HEK293 (cell line): ENCODE data around the gene MEI1.

Source experiments
- CTCF ChIA-PET: fragments of 350-600 bp; formaldehyde crosslinking; extraction: SDS; loops from one replicate; lab custom pipeline; 2021; ENCODE audit warnings: antibody characterized with exemption; lab: Yijun Ruan, JAX
- POLR2A ChIA-PET: fragments of 300-600 bp; formaldehyde crosslinking; extraction: SDS; loops from one replicate; lab custom pipeline; 2020; ENCODE audit warnings: antibody characterized with exemption, inconsistent platforms; lab: Yijun Ruan, JAX
- H3K27ac ChIP-seq: fragments of 200-500 bp; sonication (Bioruptor generic); 2 replicates; pipeline ENCODE4 v1.5.1; 2014; ENCODE audit warnings: low read depth, low read length, control low read depth, inconsistent platforms; ENCODE audit errors: extremely low read depth
- H3K36me3 ChIP-seq, 2 experiments: fragments of 200-500 bp in 1 of 2; sonication (Bioruptor generic) in 1 of 2; 1 replicate in 1 of 2; 2 replicates in 1 of 2; pipeline ENCODE4 v1.5.1; 2014 to 2017; ENCODE audit warnings: inconsistent platforms in 2 of 2, low read length in 2 of 2; ENCODE audit not compliant: control insufficient read depth in 2 of 2, insufficient read depth in 1 of 2
- H3K4me1 ChIP-seq: fragments of 200-500 bp; sonication (Bioruptor generic); 2 replicates; pipeline ENCODE4 v1.5.1; 2014; ENCODE audit warnings: mild to moderate bottlenecking, low read length, inconsistent platforms; ENCODE audit not compliant: control insufficient read depth, insufficient read depth
- H3K4me3 ChIP-seq: 2 replicates; pipeline ENCODE4 v1.5.1; 2011; ENCODE audit warnings: low read depth, mild to moderate bottlenecking, control low read depth, low read length, moderate library complexity
- H3K9me3 ChIP-seq: fragments of 200-500 bp; sonication (Bioruptor generic); 2 replicates; pipeline ENCODE4 v1.5.1; 2014; ENCODE audit warnings: low read depth, low read length, inconsistent platforms; ENCODE audit not compliant: control insufficient read depth, insufficient read depth
- AEBP2 ChIP-seq: fragments of 450-650 bp; formaldehyde crosslinking; IDR thresholded peaks from 2 replicates; pipeline ENCODE4 v1.5.1; 2016; ENCODE audit warnings: missing biosample characterization, missing genetic modification characterization, borderline replicate concordance
- GLIS2 ChIP-seq: fragments of 450-650 bp; formaldehyde crosslinking; IDR thresholded peaks from 2 replicates; pipeline ENCODE4 v1.5.1; 2016; ENCODE audit warnings: missing biosample characterization, missing genetic modification characterization
- KLF1 ChIP-seq: fragments of 450-650 bp; formaldehyde crosslinking; IDR thresholded peaks from 2 replicates; pipeline ENCODE4 v1.5.1; 2016; ENCODE audit warnings: missing biosample characterization, missing genetic modification characterization
- OSR2 ChIP-seq: fragments of 450-650 bp; formaldehyde crosslinking; IDR thresholded peaks from 2 replicates; pipeline ENCODE4 v1.5.1; 2016; ENCODE audit warnings: missing biosample characterization, missing genetic modification characterization
- TSHZ1 ChIP-seq: fragments of 450-650 bp; formaldehyde crosslinking; IDR thresholded peaks from 2 replicates; pipeline ENCODE4 v1.5.1; 2016; ENCODE audit warnings: missing biosample characterization, missing genetic modification characterization, borderline replicate concordance
- ZFP3 ChIP-seq: fragments of 450-650 bp; formaldehyde crosslinking; IDR thresholded peaks from 2 replicates; pipeline ENCODE4 v1.5.1; 2016; ENCODE audit warnings: low read depth, missing biosample characterization, missing genetic modification characterization
- ZNF114 ChIP-seq: fragments of 450-650 bp; formaldehyde crosslinking; IDR thresholded peaks from 2 replicates; pipeline ENCODE4 v1.5.0; 2017; ENCODE audit warnings: missing biosample characterization, missing genetic modification characterization
- ZNF140 ChIP-seq: fragments of 450-650 bp; formaldehyde crosslinking; IDR thresholded peaks from 2 replicates; pipeline ENCODE4 v1.5.1; 2016; ENCODE audit warnings: missing biosample characterization, missing genetic modification characterization
- ZNF18 ChIP-seq: fragments of 450-650 bp; formaldehyde crosslinking; IDR thresholded peaks from 2 replicates; pipeline ENCODE4 v1.5.1; 2016; ENCODE audit warnings: missing biosample characterization, missing genetic modification characterization
- ZNF19 ChIP-seq: fragments of 450-650 bp; formaldehyde crosslinking; IDR thresholded peaks from 2 replicates; pipeline ENCODE4; 2016; ENCODE audit warnings: missing biosample characterization, missing genetic modification characterization, low read depth
- ZNF214 ChIP-seq: fragments of 450-650 bp; formaldehyde crosslinking; IDR thresholded peaks from 2 replicates; pipeline ENCODE4 v1.5.1; 2017; ENCODE audit warnings: missing biosample characterization, mild to moderate bottlenecking, missing genetic modification characterization, borderline replicate concordance
- ZNF280D ChIP-seq: fragments of 450-650 bp; formaldehyde crosslinking; IDR thresholded peaks from 2 replicates; pipeline ENCODE4 v1.5.1; 2016; ENCODE audit warnings: missing biosample characterization, missing genetic modification characterization

The MEI1 gene

GRCh38 chr22:41818011-41818410, 118.7 kb downstream of the MEI1 start:
- TF ChIP-seq ZNF280D (tag by site-specific recombination) = no peak
- no peak for TF ChIP-seq KLF1 (tag by site-specific recombination)
- no peak for TF ChIP-seq ZNF140
- no peak for TF ChIP-seq OSR2 (tag by site-specific recombination)
- no peak for TF ChIP-seq ZNF18
- no peak for TF ChIP-seq ZFP3 (tag by site-specific recombination)
- Histone ChIP-seq H3K36me3 (peaks cover 10 to 64% of the 10 kb centered on the region in 2 experiments; a peak in 2 of 3 replicates), H3K4me3 (no peak overlapping the region), H3K9me3 (no peaks in the 10 kb centered on the region), H3K4me1 (no peaks in the 10 kb centered on the region), H3K27ac (no peak overlapping the region)
- ChIA-PET CTCF (interaction anchor here (0.6 to 1.6 kb wide), 4 partner anchors 14 to 121 kb away, joined by 3 to 4 read pairs (median 3); no protein-coding TSS in a partner anchor), POLR2A (no interaction called here)

GRCh38 chr22:41818596-41818995, 119.3 kb downstream of the MEI1 start:
- Histone ChIP-seq H3K4me1 (no peaks in the 10 kb centered on the region), H3K36me3 (peaks cover 10 to 59% of the 10 kb centered on the region in 2 experiments; a peak in 2 of 3 replicates), H3K4me3 (no peak overlapping the region), H3K27ac (no peak overlapping the region), H3K9me3 (no peaks in the 10 kb centered on the region)
- ChIA-PET CTCF (interaction anchor here (0.5 to 1.6 kb wide), 4 partner anchors 13 to 294 kb away, joined by 3 to 4 read pairs (median 3); no protein-coding TSS in a partner anchor), POLR2A (no interaction called here)
- TF ChIP-seq ZNF19 (tag by site-specific recombination) (no peak), ZNF114 (tag by site-specific recombination) (no peak), ZNF214 (tag by site-specific recombination) (no peak), TSHZ1 (tag by site-specific recombination) (no peak), AEBP2 (tag by site-specific recombination) (no peak), GLIS2 (tag by site-specific recombination) (no peak)
